ENCODE data around the gene GRIK4. TPM values are rescaled to one million over a fixed set of nuclear protein-coding genes. Genes with fewer than 3 reads are reported as not detected.

The GRIK4 gene
- total RNA-seq, 2 experiments from 2014 or later: not detected

- intact Hi-C loops (cut with DNase I, micrococcal nuclease): no loop called here
- no peaks in the 10 kb centered on the region for H3K36me3 Mint-ChIP-seq (ENCODE audit: low read depth)
- peaks cover 2 to 5% of the 10 kb centered on the region in 2 experiments for H3K27me3 ChIP-seq (ENCODE audit: control insufficient read depth in 1 of 2, insufficient read depth in 2 of 2, low read length in 2 of 2)
- ChIA-PET POLR2A (no interaction called here), CTCF (interaction anchor here (0.6 kb wide), 1 partner anchor 157 kb away, joined by 4 read pairs; no protein-coding TSS in a partner anchor)
- TF ChIP-seq CTCF (IDR thresholded peaks at IDR 0.05): no peak
- no peak overlapping the region for H3K4me3 Mint-ChIP-seq
- H3K4me1 ChIP-seq (ENCODE audit: insufficient read depth, low read length): no peaks in the 10 kb centered on the region
- H3K9me3 Mint-ChIP-seq: no peaks in the 10 kb centered on the region
- H3K4me1 Mint-ChIP-seq (ENCODE audit: low read depth): no peaks in the 10 kb centered on the region
- no peaks in the 10 kb centered on the region for H3K36me3 ChIP-seq (ENCODE audit: insufficient read depth, low read length)
- peaks cover 14% of the 10 kb centered on the region for H3K27me3 Mint-ChIP-seq
- no peak overlapping the region for H3K27ac Mint-ChIP-seq
- H3K9me3 ChIP-seq (ENCODE audit: control insufficient read depth in 1 of 2, insufficient read depth in 1 of 2, low read length in 2 of 2): peaks cover 0 to 3% of the 10 kb centered on the region in 2 experiments
- H3K27ac ChIP-seq (ENCODE audit: low read depth in 1 of 2, low read length in 2 of 2): no peak overlapping the region
- DNase-seq: no peak
- ATAC-seq (ENCODE audit: poor library complexity): no peak
- H3K4me3 ChIP-seq (ENCODE audit: low read length): no peak overlapping the region
These were observed 32.1 kb downstream of the GRIK4 start for GRCh38 chr11:120543521-120544215.

GRCh38 chr11:120545813-120546212 is 34.3 kb downstream of the GRIK4 start:
- H3K27me3 Mint-ChIP-seq: peaks cover 20% of the 10 kb centered on the region
- H3K4me3 ChIP-seq (ENCODE audit: low read length): no peak overlapping the region
- DNase-seq (peak in 2 of 14 experiments; percentile 6 to 12), ATAC-seq (ENCODE audit: poor library complexity) (no peak)
- intact Hi-C loops (cut with DNase I, micrococcal nuclease): no loop called here
- ChIA-PET CTCF (no interaction called here), POLR2A (no interaction called here)
- H3K4me1 ChIP-seq (ENCODE audit: insufficient read depth, low read length): no peaks in the 10 kb centered on the region
- H3K36me3 Mint-ChIP-seq (ENCODE audit: low read depth): no peaks in the 10 kb centered on the region
- no peaks in the 10 kb centered on the region for H3K9me3 Mint-ChIP-seq
- no peak overlapping the region for H3K27ac Mint-ChIP-seq
- no peak overlapping the region for H3K4me3 Mint-ChIP-seq
- peaks cover 0 to 2% of the 10 kb centered on the region in 2 experiments for H3K9me3 ChIP-seq (ENCODE audit: control insufficient read depth in 1 of 2, insufficient read depth in 1 of 2, low read length in 2 of 2)
- H3K27ac ChIP-seq (ENCODE audit: low read depth in 1 of 2, low read length in 2 of 2): no peak overlapping the region
- no peak for TF ChIP-seq CTCF (IDR thresholded peaks at IDR 0.05)
- no peaks in the 10 kb centered on the region for H3K36me3 ChIP-seq (ENCODE audit: insufficient read depth, low read length)
- peaks cover 2 to 5% of the 10 kb centered on the region in 2 experiments for H3K27me3 ChIP-seq (ENCODE audit: control insufficient read depth in 1 of 2, insufficient read depth in 2 of 2, low read length in 2 of 2)
- H3K4me1 Mint-ChIP-seq (ENCODE audit: low read depth): no peaks in the 10 kb centered on the region

- Mint-ChIP-seq H3K4me1 (ENCODE audit: low read depth) (no peaks in the 10 kb centered on the region), H3K4me3 (no peak overlapping the region), H3K9me3 (no peaks in the 10 kb centered on the region), H3K36me3 (ENCODE audit: low read depth) (no peaks in the 10 kb centered on the region), H3K27me3 (peaks cover 20% of the 10 kb centered on the region), H3K27ac (no peak overlapping the region)
- no peak overlapping the region for H3K4me3 ChIP-seq (ENCODE audit: low read length)
- no peaks in the 10 kb centered on the region for H3K36me3 ChIP-seq (ENCODE audit: insufficient read depth, low read length)
- no peak overlapping the region for H3K27ac ChIP-seq (ENCODE audit: low read depth in 1 of 2, low read length in 2 of 2)
- intact Hi-C loops (cut with DNase I, micrococcal nuclease): no loop called here
- H3K9me3 ChIP-seq (ENCODE audit: control insufficient read depth in 1 of 2, insufficient read depth in 1 of 2, low read length in 2 of 2): no peaks in the 10 kb centered on the region
- no peaks in the 10 kb centered on the region for H3K4me1 ChIP-seq (ENCODE audit: insufficient read depth, low read length)
- CTCF ChIA-PET: no interaction called here
- ATAC-seq (ENCODE audit: poor library complexity) (no peak), DNase-seq (no peak)
- POLR2A ChIA-PET: no interaction called here
- no peak for TF ChIP-seq CTCF (IDR thresholded peaks at IDR 0.05)
- H3K27me3 ChIP-seq (ENCODE audit: control insufficient read depth in 1 of 2, insufficient read depth in 2 of 2, low read length in 2 of 2): peaks cover 2 to 5% of the 10 kb centered on the region in 2 experiments
These were observed 35.0 kb downstream of the GRIK4 start for GRCh38 chr11:120546312-120547205.

Measured in CD4-positive, alpha-beta T cell (primary cell).